ENCODE data around the gene FAM168A.

Gene FAM168A

GRCh38 chr11:73389916-73390315 lies 208.0 kb downstream of the FAM168A start:
- Histone ChIP-seq H3K36me3 (ENCODE audit: insufficient read depth, low read length) (peaks cover 12% of the 10 kb centered on the region), H3K4me3 (ENCODE audit: low read length) (no peak overlapping the region)

GRCh38 chr11:73389134-73389525 lies 208.8 kb downstream of the FAM168A start:
- Histone ChIP-seq H3K4me1 (ENCODE audit: control insufficient read depth, insufficient read depth, low read length) (peaks cover 7% of the 10 kb centered on the region), H3K36me3 (ENCODE audit: insufficient read depth, low read length) (peaks cover 7% of the 10 kb centered on the region), H3K4me2 (ENCODE audit: low read length) (no peak overlapping the region), H3K9me3 (replicated peaks; ENCODE audit: low read length) (no peaks in the 10 kb centered on the region), H3K4me3 (ENCODE audit: low read length) (no peak overlapping the region), H3K9ac (ENCODE audit: low read depth, low read length) (no peak overlapping the region), H3K27me3 (ENCODE audit: control insufficient read depth, insufficient read depth, low read length) (no peaks in the 10 kb centered on the region)

More at GRCh38 chr11:73389916-73390315, 208.0 kb downstream of the FAM168A start:
- peaks cover 7% of the 10 kb centered on the region for H3K4me1 ChIP-seq (ENCODE audit: control insufficient read depth, insufficient read depth, low read length)
- H3K4me2 ChIP-seq (ENCODE audit: low read length): no peak overlapping the region
- H3K9ac ChIP-seq (ENCODE audit: low read depth, low read length): no peak overlapping the region
- no peaks in the 10 kb centered on the region for H3K27me3 ChIP-seq (ENCODE audit: control insufficient read depth, insufficient read depth, low read length)
- H3K9me3 ChIP-seq (replicated peaks; ENCODE audit: low read length): no peaks in the 10 kb centered on the region

GRCh38 chr11:73388265-73389133 lies 209.4 kb downstream of the FAM168A start:
- Histone ChIP-seq H3K27me3 (ENCODE audit: control insufficient read depth, insufficient read depth, low read length) (no peaks in the 10 kb centered on the region), H3K36me3 (ENCODE audit: insufficient read depth, low read length) (peaks cover 6% of the 10 kb centered on the region), H3K9me3 (replicated peaks; ENCODE audit: low read length) (no peaks in the 10 kb centered on the region), H3K4me3 (ENCODE audit: low read length) (no peak overlapping the region), H3K4me2 (ENCODE audit: low read length) (no peak overlapping the region), H3K4me1 (ENCODE audit: control insufficient read depth, insufficient read depth, low read length) (peaks cover 7% of the 10 kb centered on the region), H3K9ac (ENCODE audit: low read depth, low read length) (no peak overlapping the region)

- no peaks in the 10 kb centered on the region for H3K9me3 ChIP-seq (replicated peaks; ENCODE audit: low read length)
- peaks cover 7% of the 10 kb centered on the region for H3K4me1 ChIP-seq (ENCODE audit: control insufficient read depth, insufficient read depth, low read length)
- peaks cover 6% of the 10 kb centered on the region for H3K36me3 ChIP-seq (ENCODE audit: insufficient read depth, low read length)
- H3K4me2 ChIP-seq (ENCODE audit: low read length): no peak overlapping the region
- H3K27me3 ChIP-seq (ENCODE audit: control insufficient read depth, insufficient read depth, low read length): no peaks in the 10 kb centered on the region
- H3K4me3 ChIP-seq (ENCODE audit: low read length): no peak overlapping the region
- no peak overlapping the region for H3K9ac ChIP-seq (ENCODE audit: low read depth, low read length)
Observed at GRCh38 chr11:73387594-73388264, 210.2 kb downstream of the FAM168A start.

- Histone ChIP-seq H3K4me3 (ENCODE audit: low read length) (no peak overlapping the region), H3K4me2 (ENCODE audit: low read length) (no peak overlapping the region), H3K9ac (ENCODE audit: low read depth, low read length) (no peak overlapping the region), H3K9me3 (replicated peaks; ENCODE audit: low read length) (no peaks in the 10 kb centered on the region), H3K36me3 (ENCODE audit: insufficient read depth, low read length) (peaks cover 4% of the 10 kb centered on the region), H3K27me3 (ENCODE audit: control insufficient read depth, insufficient read depth, low read length) (no peaks in the 10 kb centered on the region), H3K4me1 (ENCODE audit: control insufficient read depth, insufficient read depth, low read length) (peaks cover 7% of the 10 kb centered on the region)
Observed at GRCh38 chr11:73386546-73386945, 211.4 kb downstream of the FAM168A start.

GRCh38 chr11:73386016-73386415 lies 211.9 kb downstream of the FAM168A start:
- Histone ChIP-seq H3K9me3 (replicated peaks; ENCODE audit: low read length) (no peaks in the 10 kb centered on the region), H3K9ac (ENCODE audit: low read depth, low read length) (no peak overlapping the region), H3K36me3 (ENCODE audit: insufficient read depth, low read length) (peaks cover 4% of the 10 kb centered on the region), H3K4me3 (ENCODE audit: low read length) (no peak overlapping the region), H3K27me3 (ENCODE audit: control insufficient read depth, insufficient read depth, low read length) (no peaks in the 10 kb centered on the region), H3K4me1 (ENCODE audit: control insufficient read depth, insufficient read depth, low read length) (peaks cover 7% of the 10 kb centered on the region), H3K4me2 (ENCODE audit: low read length) (no peak overlapping the region)

- peaks cover 7% of the 10 kb centered on the region for H3K4me1 ChIP-seq (ENCODE audit: control insufficient read depth, insufficient read depth, low read length)
- H3K4me3 ChIP-seq (ENCODE audit: low read length): no peak overlapping the region
- no peaks in the 10 kb centered on the region for H3K9me3 ChIP-seq (replicated peaks; ENCODE audit: low read length)
- H3K36me3 ChIP-seq (ENCODE audit: insufficient read depth, low read length): no peaks in the 10 kb centered on the region
- H3K27me3 ChIP-seq (ENCODE audit: control insufficient read depth, insufficient read depth, low read length): no peaks in the 10 kb centered on the region
- H3K4me2 ChIP-seq (ENCODE audit: low read length): no peak overlapping the region
- no peak overlapping the region for H3K9ac ChIP-seq (ENCODE audit: low read depth, low read length)
Observed at GRCh38 chr11:73384872-73385689, 212.8 kb downstream of the FAM168A start.

GRCh38 chr11:73384531-73384871 lies 213.4 kb downstream of the FAM168A start:
- Histone ChIP-seq H3K4me1 (ENCODE audit: control insufficient read depth, insufficient read depth, low read length) (peaks cover 7% of the 10 kb centered on the region), H3K9me3 (replicated peaks; ENCODE audit: low read length) (no peaks in the 10 kb centered on the region), H3K4me3 (ENCODE audit: low read length) (no peak overlapping the region), H3K4me2 (ENCODE audit: low read length) (no peak overlapping the region), H3K9ac (ENCODE audit: low read depth, low read length) (no peak overlapping the region), H3K36me3 (ENCODE audit: insufficient read depth, low read length) (no peaks in the 10 kb centered on the region), H3K27me3 (ENCODE audit: control insufficient read depth, insufficient read depth, low read length) (no peaks in the 10 kb centered on the region)

GRCh38 chr11:73384125-73384441 lies 213.8 kb downstream of the FAM168A start:
- Histone ChIP-seq H3K9me3 (replicated peaks; ENCODE audit: low read length) (no peaks in the 10 kb centered on the region), H3K27me3 (ENCODE audit: control insufficient read depth, insufficient read depth, low read length) (no peaks in the 10 kb centered on the region), H3K4me3 (ENCODE audit: low read length) (no peak overlapping the region), H3K36me3 (ENCODE audit: insufficient read depth, low read length) (no peaks in the 10 kb centered on the region), H3K4me1 (ENCODE audit: control insufficient read depth, insufficient read depth, low read length) (peaks cover 7% of the 10 kb centered on the region), H3K9ac (ENCODE audit: low read depth, low read length) (no peak overlapping the region), H3K4me2 (ENCODE audit: low read length) (no peak overlapping the region)

GRCh38 chr11:73383249-73384124 lies 214.4 kb downstream of the FAM168A start:
- Histone ChIP-seq H3K36me3 (ENCODE audit: insufficient read depth, low read length) (no peaks in the 10 kb centered on the region), H3K9ac (ENCODE audit: low read depth, low read length) (no peak overlapping the region), H3K4me3 (ENCODE audit: low read length) (no peak overlapping the region), H3K9me3 (replicated peaks; ENCODE audit: low read length) (no peaks in the 10 kb centered on the region), H3K4me2 (ENCODE audit: low read length) (no peak overlapping the region), H3K4me1 (ENCODE audit: control insufficient read depth, insufficient read depth, low read length) (peaks cover 7% of the 10 kb centered on the region), H3K27me3 (ENCODE audit: control insufficient read depth, insufficient read depth, low read length) (no peaks in the 10 kb centered on the region)

GRCh38 chr11:73382747-73383146 lies 215.2 kb downstream of the FAM168A start:
- H3K27me3 ChIP-seq (ENCODE audit: control insufficient read depth, insufficient read depth, low read length): no peaks in the 10 kb centered on the region
- H3K4me2 ChIP-seq (ENCODE audit: low read length): no peak overlapping the region
- no peak overlapping the region for H3K9ac ChIP-seq (ENCODE audit: low read depth, low read length)
- H3K36me3 ChIP-seq (ENCODE audit: insufficient read depth, low read length): no peaks in the 10 kb centered on the region
- H3K4me1 ChIP-seq (ENCODE audit: control insufficient read depth, insufficient read depth, low read length): peaks cover 11% of the 10 kb centered on the region
- H3K9me3 ChIP-seq (replicated peaks; ENCODE audit: low read length): no peaks in the 10 kb centered on the region
- no peak overlapping the region for H3K4me3 ChIP-seq (ENCODE audit: low read length)
